GM23338 (cell line): ENCODE results near the gene SEC24A. TPM values are rescaled to one million over a fixed set of nuclear protein-coding genes. Genes with fewer than 3 reads are reported as not detected.

Experiments used
- ATAC-seq: fragments of 200-7000 bp; cut with Tn5 transposase; 3 replicates; pipeline ENCODE4 v1.9.1; 2020
- DNase-seq: peaks from one replicate; pipeline ENCODE4 v3.0.0-alpha.2; 2015; ENCODE audit warnings: low spot score
- H2AFZ ChIP-seq: fragments of 200-600 bp; sonication (generic); 2 replicates; pipeline ENCODE4 v1.8.0; 2016; ENCODE audit warnings: antibody characterized with exemption, mild to moderate bottlenecking, moderate library complexity
- H3F3A ChIP-seq: fragments of 200-600 bp; sonication (generic); replicated peaks from 2 replicates; pipeline ENCODE4 v1.8.0; 2017; ENCODE audit warnings: antibody characterized with exemption, mixed run types, low read depth
- H3K27ac ChIP-seq: fragments of 200-600 bp; sonication (generic); 2 replicates; pipeline ENCODE4 v1.6.1; 2016; ENCODE audit warnings: low read depth
- H3K27me3 ChIP-seq: fragments of 200-600 bp; sonication (generic); 2 replicates; pipeline ENCODE4 v1.8.0; 2016; ENCODE audit warnings: mild to moderate bottlenecking, mixed run types, moderate library complexity; ENCODE audit not compliant: insufficient read depth
- H3K36me3 ChIP-seq: fragments of 200-600 bp; sonication (generic); 2 replicates; pipeline ENCODE4 v1.8.0; 2016; ENCODE audit warnings: mild to moderate bottlenecking; ENCODE audit not compliant: insufficient read depth
- H3K4me1 ChIP-seq: fragments of 200-600 bp; sonication (generic); 2 replicates; pipeline ENCODE4 v1.8.0; 2016; ENCODE audit warnings: mild to moderate bottlenecking, moderate library complexity; ENCODE audit not compliant: insufficient read depth
- H3K4me2 ChIP-seq: fragments of 200-600 bp; sonication (generic); 2 replicates; pipeline ENCODE4 v1.7.1; 2017; ENCODE audit warnings: mixed run types
- H3K4me3 ChIP-seq: fragments of 200-600 bp; sonication (generic); 2 replicates; pipeline ENCODE4 v1.6.1; 2016; ENCODE audit warnings: mixed run types
- H3K79me2 ChIP-seq: fragments of 200-600 bp; sonication (generic); replicated peaks from 2 replicates; pipeline ENCODE4 v1.8.0; 2017; ENCODE audit warnings: mild to moderate bottlenecking; ENCODE audit not compliant: insufficient read depth
- H3K9me2 ChIP-seq: fragments of 200-600 bp; sonication (generic); 2 replicates; pipeline ENCODE4 v1.8.0; 2017; ENCODE audit not compliant: insufficient read depth
- H4K20me1 ChIP-seq: fragments of 200-600 bp; sonication (generic); replicated peaks from 2 replicates; pipeline ENCODE4 v1.8.0; 2017; ENCODE audit warnings: mild to moderate bottlenecking; ENCODE audit not compliant: insufficient read depth
- H3K27ac Mint-ChIP-seq: 2 replicates; pipeline ENCODE4 v1.8.0; 2020; ENCODE audit warnings: inconsistent platforms, mild to moderate bottlenecking, moderate library complexity, mixed read lengths
- H3K27me3 Mint-ChIP-seq: 3 replicates; pipeline ENCODE4 v1.8.0; 2022; ENCODE audit warnings: low read depth, mild to moderate bottlenecking, moderate library complexity, mixed read lengths, inconsistent platforms; ENCODE audit not compliant: insufficient read depth, poor library complexity
- H3K36me3 Mint-ChIP-seq: 3 replicates; pipeline ENCODE4 v1.8.0; 2021; ENCODE audit warnings: low read depth, mild to moderate bottlenecking, inconsistent platforms, moderate library complexity, mixed read lengths
- H3K4me1 Mint-ChIP-seq: 3 replicates; pipeline ENCODE4 v1.8.0; 2020; ENCODE audit warnings: mild to moderate bottlenecking, inconsistent platforms, mixed read lengths
- H3K4me3 Mint-ChIP-seq: 3 replicates; pipeline ENCODE4 v1.8.0; 2021; ENCODE audit warnings: moderate library complexity, mild to moderate bottlenecking, inconsistent platforms, mixed read lengths
- H3K9me3 Mint-ChIP-seq: 3 replicates; pipeline ENCODE4 v1.8.0; 2020; ENCODE audit warnings: moderate library complexity, mild to moderate bottlenecking, inconsistent platforms, mixed read lengths
- CREB1 ChIP-seq: fragments of 250-450 bp; sonication (Bioruptor Pico); IDR thresholded peaks from 2 replicates; pipeline ENCODE4 v1.5.0; 2020; ENCODE audit warnings: low read depth, mild to moderate bottlenecking, moderate library complexity
- EZH2 ChIP-seq: fragments of 200-600 bp; sonication (generic); IDR thresholded peaks from one replicate; pipeline ENCODE4 v1.8.0; 2017; ENCODE audit warnings: antibody characterized with exemption, mild to moderate bottlenecking, low read depth; ENCODE audit not compliant: unreplicated experiment
- EZH2phosphoT487 ChIP-seq: fragments of 200-600 bp; sonication (generic); IDR thresholded peaks from one replicate; pipeline ENCODE4 v1.8.1; 2018; ENCODE audit warnings: antibody characterized with exemption; ENCODE audit not compliant: unreplicated experiment
- JUNB ChIP-seq: IDR thresholded peaks from one replicate; pipeline ENCODE4 v1.6.1; 2016; ENCODE audit warnings: antibody characterized with exemption; ENCODE audit not compliant: unreplicated experiment
- NANOG ChIP-seq: IDR thresholded peaks from 2 replicates; pipeline ENCODE4 v1.6.1; 2016; ENCODE audit warnings: antibody characterized with exemption, borderline replicate concordance
- POLR2AphosphoS5 ChIP-seq: IDR thresholded peaks from 2 replicates; pipeline ENCODE4 v1.6.1; 2016; ENCODE audit warnings: antibody characterized with exemption, low read depth
- REST ChIP-seq: IDR thresholded peaks from one replicate; pipeline ENCODE4 v1.6.1; 2018; ENCODE audit warnings: antibody characterized with exemption; ENCODE audit not compliant: unreplicated experiment
- STAT1 ChIP-seq: IDR thresholded peaks from one replicate; pipeline ENCODE4 v1.6.1; 2016; ENCODE audit warnings: antibody characterized with exemption; ENCODE audit not compliant: unreplicated experiment
- ZNF462 ChIP-seq: fragments of 250-450 bp; sonication (Bioruptor Pico); IDR thresholded peaks from 2 replicates; pipeline ENCODE4 v1.5.0; 2020; ENCODE audit warnings: mild to moderate bottlenecking, moderate library complexity
- polyA plus RNA-seq: library from polyadenylated mRNA; unstranded; fragments of >200 nt; fragmentation: Nextera tagmentation; extraction: Ambion mirVana; gene quantifications from 2 replicates; pipeline ENCODE4 v1.2.1, GENCODE V29; 2016
- total RNA-seq: library from RNA; depleted of rRNA; stranded (reverse); fragments of >200 nt; shearing (Covaris generic); gene quantifications from 2 replicates; pipeline ENCODE4 v1.2.3, GENCODE V29; 2014

SEC24A gene
- total and polyA plus RNA-seq, 2 experiments from 2014 or later, result 8.1 to 36.5 TPM

GRCh38 chr5:134662971-134663370 is 14.4 kb downstream of the SEC24A start:
- Histone ChIP-seq H4K20me1 (peaks cover 23% of the 10 kb centered on the region), H3K36me3 (peaks cover 8% of the 10 kb centered on the region; the same call in 1 of the 2 replicates), H3K9me2 (no peaks in the 10 kb centered on the region), H3K27ac (no peak overlapping the region), H3K4me1 (no peaks in the 10 kb centered on the region), H3K4me2 (no peak overlapping the region), H3K79me2 (peaks cover 78% of the 10 kb centered on the region), H3K27me3 (no peaks in the 10 kb centered on the region), H2AFZ (no peak overlapping the region), H3F3A (0 out of 2 replicates have a peak, but pooled peaks cover 3% of the 10 kb centered on the region), H3K4me3 (no peak overlapping the region)
- no peaks in the 10 kb centered on the region for H3K9me3 Mint-ChIP-seq
- DNase-seq (no peak), ATAC-seq (no peak)
- H3K4me1 Mint-ChIP-seq, result peaks cover 4% of the 10 kb centered on the region; the same call in 2 of the 3 replicates
- H3K27ac Mint-ChIP-seq, result no peak overlapping the region
- no peak overlapping the region for H3K4me3 Mint-ChIP-seq
- H3K27me3 Mint-ChIP-seq, result peaks cover 5% of the 10 kb centered on the region
- H3K36me3 Mint-ChIP-seq, result peaks cover 30% of the 10 kb centered on the region
- TF ChIP-seq JUNB (no peak), REST (no peak), CREB1 (CRISPR knock-in tag) (no peak), POLR2AphosphoS5 (no peak), NANOG (no peak)

- peaks cover 66% of the 10 kb centered on the region for H3K79me2 ChIP-seq
- Mint-ChIP-seq H3K4me3 (no peak overlapping the region), H3K9me3 (no peaks in the 10 kb centered on the region), H3K4me1 (peaks cover 4% of the 10 kb centered on the region; the same call in 2 of the 3 replicates), H3K27ac (no peak overlapping the region), H3K36me3 (peaks cover 27% of the 10 kb centered on the region), H3K27me3 (peaks cover 5% of the 10 kb centered on the region)
- no peak for ATAC-seq
- peak overlapping the region; percentile 63; the same call in 1 of the 2 replicates for H3K27ac ChIP-seq
- no peaks in the 10 kb centered on the region for H3K9me2 ChIP-seq
- no peaks in the 10 kb centered on the region for H3K27me3 ChIP-seq
- H4K20me1 ChIP-seq, result peaks cover 21% of the 10 kb centered on the region
- no peak overlapping the region for H3K4me3 ChIP-seq
- H2AFZ ChIP-seq, result no peak overlapping the region
- H3K4me1 ChIP-seq, result no peaks in the 10 kb centered on the region
- no peak for DNase-seq
- TF ChIP-seq REST (no peak), EZH2 (no peak), EZH2phosphoT487 (no peak), ZNF462 (CRISPR knock-in tag) (no peak), STAT1 (no peak)
- no peaks in the 10 kb centered on the region for H3F3A ChIP-seq
- H3K4me2 ChIP-seq, result no peak overlapping the region
- H3K36me3 ChIP-seq, result peaks cover 8% of the 10 kb centered on the region; the same call in 1 of the 2 replicates
Measured at GRCh38 chr5:134664448-134664847, 15.9 kb downstream of the SEC24A start.
